Measurements from ENCODE around the gene ZNF654.
"Not testable (repeated sequence)": the region's sequence is repeated elsewhere in the genome, so short reads cannot be mapped to it uniquely, and the experiment has no call there.

ZNF654 gene

DNA sequence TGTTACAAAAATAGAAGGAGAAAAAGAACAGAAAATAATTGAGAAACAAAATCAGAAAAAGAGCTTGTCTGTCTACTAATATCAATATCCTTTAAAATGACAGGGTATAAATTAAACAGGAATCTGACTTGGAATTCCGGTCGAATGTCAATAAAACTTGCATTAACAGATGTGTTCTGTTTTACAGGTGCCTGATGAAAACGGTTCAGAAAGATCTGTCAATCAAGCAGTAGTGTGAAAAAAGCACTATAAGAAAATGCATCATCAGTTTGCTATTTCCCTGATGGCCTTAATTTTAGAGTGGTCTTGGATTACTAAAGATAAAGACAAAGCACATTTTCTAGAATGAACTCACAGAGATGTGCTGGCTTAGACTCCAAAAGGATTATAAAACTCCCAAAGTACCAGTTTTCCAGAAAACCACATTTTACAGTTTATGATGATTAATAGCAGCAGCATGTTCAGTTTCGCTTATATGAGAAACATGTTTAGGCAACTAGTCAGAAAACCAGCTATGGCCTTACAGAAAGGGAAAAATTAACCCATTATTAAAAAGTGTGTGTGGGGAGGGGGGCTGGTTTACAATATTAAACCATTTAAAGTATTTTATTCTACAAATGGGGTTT is 82.5 kb downstream of the ZNF654 start:
- DNase-seq, result no peak

- DNase-seq, result no peak
Measured at GRCh38 chr3:88142094-88142624, 83.1 kb downstream of the ZNF654 start.

GRCh38 chr3:88147261-88147660 is 88.2 kb downstream of the ZNF654 start:
- DNase-seq, result no peak

- DNase-seq, result peak; percentile 2
Measured at GRCh38 chr3:88148651-88149050, 89.6 kb downstream of the ZNF654 start.

- DNase-seq, result no peak
Measured at GRCh38 chr3:88149101-88149508, 90.0 kb downstream of the ZNF654 start.

GRCh38 chr3:88149509-88150362 is 90.7 kb downstream of the ZNF654 start, which contains the start of gene C3orf38:
C3orf38 (plus strand) TSS chr3:88149959; CDS start chr3:88150053, 94 bp downstream.
- DNase-seq, result peak; percentile 99

DNA sequence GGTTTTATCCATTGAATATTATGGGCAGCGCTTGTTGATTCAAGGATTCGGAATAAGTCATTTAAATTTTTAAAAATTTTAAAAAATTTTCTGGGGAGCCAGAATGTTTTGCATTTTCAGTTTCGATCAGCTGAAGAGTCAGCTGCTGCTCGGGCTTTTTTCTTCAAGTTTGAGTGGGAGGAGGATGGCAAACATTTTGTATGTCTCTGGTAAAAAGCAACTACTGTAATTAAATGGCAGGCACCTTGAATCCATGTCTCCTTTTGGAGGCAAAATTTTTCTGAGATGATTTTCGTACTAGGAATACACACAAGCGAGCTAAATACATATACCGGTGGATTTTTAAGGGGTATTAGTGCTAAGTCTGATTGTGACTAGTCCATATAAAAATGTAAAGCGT is 91.3 kb downstream of the ZNF654 start:
- DNase-seq, result no peak

GRCh38 chr3:88150806-88151205 is 91.8 kb downstream of the ZNF654 start:
- DNase-seq, result no peak

- no peak for DNase-seq
Measured at GRCh38 chr3:88151358-88151757, 92.3 kb downstream of the ZNF654 start.

DNA sequence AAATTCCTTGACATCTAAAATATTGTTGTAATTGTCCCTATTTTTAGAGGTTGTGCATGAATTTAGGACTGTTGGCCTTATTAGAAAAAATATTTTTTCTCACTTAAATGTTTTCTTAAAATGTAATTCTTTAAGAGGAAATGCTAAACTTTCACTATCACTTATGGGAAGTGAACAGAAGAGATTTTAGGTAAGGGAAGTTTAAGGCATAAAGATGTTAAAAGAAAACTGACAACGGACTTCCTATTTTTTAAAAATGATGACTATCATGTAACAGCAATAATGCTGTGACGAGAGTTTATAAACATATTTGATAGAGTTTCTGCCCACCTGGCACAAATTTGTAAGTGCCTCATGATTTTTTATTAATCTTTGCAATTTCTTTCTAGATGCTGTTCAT is 93.8 kb downstream of the ZNF654 start:
- no peak for DNase-seq

DNA sequence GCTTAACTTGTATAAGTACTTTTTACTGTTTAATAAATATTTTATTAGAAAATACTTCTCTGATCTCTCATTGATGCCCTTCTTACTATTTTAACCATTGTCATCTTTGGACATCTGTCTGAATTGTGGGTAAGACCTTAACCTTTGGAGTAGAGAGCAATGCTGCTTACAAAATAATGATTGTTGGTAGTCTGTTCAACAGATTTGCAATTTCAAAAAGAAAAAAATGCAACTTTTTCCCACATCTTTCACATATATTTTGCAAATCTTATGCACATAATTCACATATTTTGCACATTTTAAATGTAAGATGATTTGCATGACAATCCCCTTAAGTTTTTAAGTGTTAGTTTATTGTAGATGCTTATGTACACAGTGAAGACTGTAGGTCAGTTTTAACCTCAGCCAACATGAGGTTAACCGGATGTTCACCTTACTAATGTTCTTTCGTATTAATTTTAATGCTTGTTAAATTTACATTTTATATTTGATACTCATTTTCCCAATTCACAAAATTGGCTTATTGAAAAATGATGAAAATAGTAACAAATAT is 107.4 kb downstream of the ZNF654 start:
- no peak for DNase-seq

- no peak for DNase-seq
Measured at GRCh38 chr3:88167173-88167572, 108.1 kb downstream of the ZNF654 start.

DNA sequence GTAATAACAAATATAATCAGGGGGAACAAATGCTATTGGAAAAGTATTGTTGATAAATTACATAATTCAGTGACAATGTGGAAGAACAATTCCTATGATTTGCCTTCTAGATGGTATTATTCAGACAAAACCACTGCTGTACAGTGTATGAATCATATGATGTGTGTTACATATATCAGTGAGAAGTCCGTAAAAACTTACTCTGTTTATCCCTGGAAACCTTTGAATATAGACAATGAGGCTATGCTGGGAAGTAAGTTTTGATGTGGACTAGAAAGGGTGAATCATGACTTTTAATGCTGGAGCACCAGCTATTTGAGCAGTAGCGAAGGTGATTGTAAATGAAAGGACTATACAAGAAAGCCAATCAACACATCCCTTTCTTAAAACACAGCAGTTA is 108.6 kb downstream of the ZNF654 start:
- no peak for DNase-seq

DNA sequence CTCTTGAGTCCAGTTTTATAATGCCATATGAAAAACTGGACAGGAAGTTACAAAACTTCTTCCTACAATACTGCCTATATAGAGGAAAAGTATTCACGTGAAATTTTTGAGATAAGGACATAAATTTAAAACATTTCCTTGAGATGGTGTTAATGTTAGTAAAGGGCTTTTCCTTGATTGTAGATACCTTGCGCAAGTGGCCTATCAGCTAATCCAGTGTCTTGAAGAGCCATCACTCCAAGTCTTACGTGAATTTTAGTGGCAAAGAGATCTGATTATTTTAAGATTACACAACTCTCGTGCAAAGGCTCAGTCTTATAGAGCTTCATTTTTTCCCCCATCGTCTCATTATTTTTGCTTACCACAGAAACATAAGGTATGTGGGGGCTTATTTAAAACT is 109.1 kb downstream of the ZNF654 start:
- DNase-seq, result no peak

- DNase-seq, result no peak
Measured at GRCh38 chr3:88180398-88180999, 121.4 kb downstream of the ZNF654 start.

GRCh38 chr3:88182165-88182918 is 123.3 kb downstream of the ZNF654 start:
- not testable (repeated sequence) for DNase-seq

DNA sequence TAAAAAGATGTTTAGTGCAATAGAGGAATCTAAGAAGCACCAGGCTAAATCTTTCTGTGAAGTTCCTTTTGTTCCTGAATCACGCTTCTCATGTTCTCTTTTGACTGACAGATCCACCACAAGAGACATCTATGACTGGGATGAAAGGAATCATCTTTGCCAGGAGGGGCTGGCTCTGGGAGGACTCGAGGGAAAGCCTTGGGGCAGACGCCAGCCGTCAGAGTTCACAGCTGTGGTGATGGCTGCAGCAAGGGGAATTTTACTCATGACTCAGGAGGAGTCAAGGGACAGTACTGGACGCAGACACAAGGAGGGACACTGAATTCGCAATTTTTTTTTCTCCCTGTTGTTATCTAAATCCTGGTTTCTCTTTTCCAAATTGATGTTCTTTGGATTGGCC is 129.4 kb downstream of the ZNF654 start:
- DNase-seq, result no peak

DNA sequence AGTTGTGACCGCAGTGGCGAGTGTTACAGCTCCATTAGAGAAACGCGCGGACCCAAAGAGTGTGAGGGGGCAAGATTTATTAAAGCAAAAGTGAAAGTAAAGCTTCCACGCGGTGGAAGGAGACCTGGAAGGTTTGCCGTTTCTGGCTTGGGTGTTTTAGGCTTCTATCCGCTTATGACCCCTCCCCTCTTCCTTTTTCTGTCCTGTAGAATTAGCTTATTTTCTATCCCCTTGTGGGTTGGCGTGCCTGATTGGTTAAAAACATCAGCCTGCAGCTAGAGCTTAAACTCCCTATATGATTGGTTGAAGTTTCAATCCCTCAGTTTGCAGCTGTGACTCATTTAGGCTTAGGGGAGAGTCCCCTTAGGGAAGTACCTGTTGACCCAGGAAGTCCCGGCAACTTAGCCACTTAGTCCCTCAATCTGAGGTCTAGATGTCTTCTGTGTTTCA is 130.3 kb downstream of the ZNF654 start:
- DNase-seq, result no peak

DNA sequence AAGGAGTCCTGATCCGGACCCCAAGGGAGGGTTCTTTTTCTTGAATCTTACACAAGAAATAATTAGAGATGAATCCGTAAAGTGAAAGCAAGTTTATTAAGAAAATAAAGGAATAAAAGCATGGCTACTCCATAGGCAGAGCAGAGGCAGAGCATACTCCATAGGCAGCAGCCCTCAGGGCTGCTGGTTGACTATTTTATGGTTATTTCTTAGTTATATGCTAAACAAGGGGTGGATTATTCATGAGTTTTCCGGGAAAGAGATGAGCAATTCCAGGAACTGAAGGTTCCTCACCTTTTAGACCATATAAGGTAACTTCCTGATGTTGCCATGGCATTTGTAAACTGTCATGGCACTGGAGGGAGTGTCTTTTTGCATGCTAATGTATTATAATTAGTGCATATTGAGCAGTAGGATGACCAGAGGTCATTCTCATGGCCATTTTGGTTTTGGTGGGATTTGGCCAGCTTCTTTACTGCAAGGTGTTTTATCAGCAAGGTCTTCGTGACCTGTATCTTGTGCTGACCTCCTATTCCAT is 132.9 kb downstream of the ZNF654 start:
- DNase-seq, result no peak

DNA sequence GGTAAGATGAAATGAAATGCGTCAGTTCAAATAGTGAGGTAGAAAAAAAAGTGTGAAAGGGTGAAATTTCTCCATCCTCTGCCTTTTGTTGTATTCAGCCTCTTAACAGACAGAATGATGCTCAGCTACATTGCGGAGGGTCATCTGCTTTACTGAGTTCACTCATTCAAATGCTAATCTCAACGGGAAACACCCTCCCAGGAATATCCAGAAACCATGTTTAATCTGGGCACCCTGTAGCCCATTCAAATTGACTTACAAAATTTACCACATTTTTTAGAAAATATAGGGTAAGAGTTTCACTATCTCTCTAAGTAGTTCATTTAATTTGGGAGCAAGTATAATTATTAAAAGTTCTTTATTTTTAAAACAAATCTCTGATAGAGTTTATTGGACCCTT is 133.6 kb downstream of the ZNF654 start:
- DNase-seq, result no peak

All from right kidney (tissue), 1 donor.